Measurements from ENCODE around the gene LRRC7. TPM values are rescaled to one million over a fixed set of nuclear protein-coding genes. Genes with fewer than 3 reads are reported as not detected.

The LRRC7 gene
- total and polyA plus RNA-seq, 2 of the 13 experiments (the other 11 are each of a cell fraction or from before 2014, with no cell fraction given) = not detected

DNA sequence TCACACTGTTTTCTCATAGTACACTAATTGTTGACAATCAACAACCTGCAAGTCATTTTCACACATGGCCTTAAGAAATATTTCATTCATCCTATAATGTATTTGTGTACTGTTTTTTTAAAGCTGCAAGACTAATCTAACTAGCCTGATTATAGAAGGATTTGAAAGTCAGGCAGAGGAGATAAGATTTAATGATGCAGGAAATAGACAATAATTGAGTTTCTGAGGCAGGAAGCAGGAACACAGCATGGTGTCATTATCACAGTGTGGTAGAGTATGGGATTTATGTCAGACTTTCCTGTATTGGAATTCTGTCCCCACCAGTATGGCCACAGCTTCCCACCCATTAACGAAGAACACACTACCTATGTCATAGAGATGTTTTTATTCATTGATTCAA is 138.8 kb downstream of the LRRC7 start (continued):
- TF ChIP-seq HNRNPH1 (optimal IDR thresholded peaks at IDR 0.05; ENCODE audit: low read depth, low read length) (no peak), FIP1L1 (IDR thresholded peaks at IDR 0.05; ENCODE audit: borderline replicate concordance, insufficient read depth, low read depth, low read length) (no peak), MED1 (CRISPR knock-in tag; IDR thresholded peaks at IDR 0.05) (no peak)

DNA sequence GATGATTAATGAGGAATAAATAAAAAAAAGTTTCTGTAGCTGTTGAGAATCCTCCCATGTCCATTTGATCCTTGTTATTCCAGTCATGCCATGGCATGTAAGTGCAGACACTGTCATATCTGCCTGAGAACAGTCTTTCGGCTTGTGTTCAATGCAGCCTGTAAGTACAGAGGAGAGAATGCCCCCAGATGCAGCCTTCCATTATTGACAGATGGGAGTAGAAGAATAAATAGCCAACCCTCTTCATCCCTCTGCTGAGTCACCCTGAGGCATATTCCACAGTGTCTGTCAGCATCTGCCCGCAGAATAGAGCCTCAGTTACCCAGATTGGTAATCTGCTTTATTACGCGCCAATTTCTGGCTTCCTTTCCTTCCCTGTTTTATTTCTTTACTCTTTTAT is 139.4 kb downstream of the LRRC7 start:
- no peak for DNase-seq (ENCODE audit: low spot score)
- BruUV-seq (replicated peaks) = no TSS peak
- TF ChIP-seq SP140L (CRISPR knock-in tag; IDR thresholded peaks at IDR 0.05; ENCODE audit: borderline replicate concordance) (no peak), ZMYM4 (CRISPR knock-in tag; IDR thresholded peaks at IDR 0.05) (no peak)
- TF ChIP-seq, protein P1, sequence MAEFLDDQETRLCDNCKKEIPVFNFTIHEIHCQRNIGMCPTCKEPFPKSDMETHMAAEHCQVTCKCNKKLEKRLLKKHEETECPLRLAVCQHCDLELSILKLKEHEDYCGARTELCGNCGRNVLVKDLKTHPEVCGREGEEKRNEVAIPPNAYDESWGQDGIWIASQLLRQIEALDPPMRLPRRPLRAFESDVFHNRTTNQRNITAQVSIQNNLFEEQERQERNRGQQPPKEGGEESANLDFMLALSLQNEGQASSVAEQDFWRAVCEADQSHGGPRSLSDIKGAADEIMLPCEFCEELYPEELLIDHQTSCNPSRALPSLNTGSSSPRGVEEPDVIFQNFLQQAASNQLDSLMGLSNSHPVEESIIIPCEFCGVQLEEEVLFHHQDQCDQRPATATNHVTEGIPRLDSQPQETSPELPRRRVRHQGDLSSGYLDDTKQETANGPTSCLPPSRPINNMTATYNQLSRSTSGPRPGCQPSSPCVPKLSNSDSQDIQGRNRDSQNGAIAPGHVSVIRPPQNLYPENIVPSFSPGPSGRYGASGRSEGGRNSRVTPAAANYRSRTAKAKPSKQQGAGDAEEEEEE (CRISPR knock-in tag; IDR thresholded peaks at IDR 0.05; ENCODE audit: borderline replicate concordance) = no peak
- ChIA-PET POLR2A (no interaction called here), CTCF (ENCODE audit: low intra/inter-chr PET ratio, low total read pairs) (no interaction called here)
- no peaks in the 10 kb centered on the region for H3K27me3 ChIP-seq (ENCODE audit: control insufficient read depth in 1 of 2, insufficient read depth in 2 of 2, low read length in 2 of 2)
- H3K4me2 ChIP-seq (ENCODE audit: low read depth, low read length) = no peak overlapping the region
- in situ Hi-C loops (cut with HindIII; ENCODE audit: extremely low pct_ligation_motif_present, low pct_unique_long_range_greater_than_20kb) (no loop called here), intact Hi-C loops (cut with micrococcal nuclease; ENCODE audit: unreplicated experiment) (loop anchor here (10.0 kb wide), 1 partner anchor 332 kb away; no protein-coding TSS in a partner anchor)
- no peak overlapping the region for H2AFZ ChIP-seq (ENCODE audit: low read length)
- no peaks in the 10 kb centered on the region for H3K9me3 ChIP-seq (ENCODE audit: low read length)
- H3K36me3 ChIP-seq (replicated peaks in 1 of 2; ENCODE audit: control insufficient read depth in 1 of 2, insufficient read depth in 2 of 2, low read length in 2 of 2) = no peaks in the 10 kb centered on the region
- H3K4me3 ChIP-seq (replicated peaks in 1 of 3; ENCODE audit: insufficient read depth in 1 of 3, low read depth in 2 of 3, low read length in 3 of 3) = no peak overlapping the region
- H3K9ac ChIP-seq (ENCODE audit: insufficient read depth, low read depth, low read length) = no peak overlapping the region
- no peaks in the 10 kb centered on the region for H3K4me1 ChIP-seq (ENCODE audit: insufficient read depth, low read length)
- no peaks in the 10 kb centered on the region for H3K79me2 ChIP-seq (ENCODE audit: insufficient read depth, low read length)
- FAIRE-seq = no peak
- no peak overlapping the region for H3K27ac ChIP-seq (ENCODE audit: extremely low read length, insufficient read depth, low read length)
- WGBS (ENCODE audit: low lambda C conversion rate) = 60% methylated on average over 4 of the region's 4 CpGs
- no peaks in the 10 kb centered on the region for H4K20me1 ChIP-seq (ENCODE audit: insufficient read depth, low read length)
- no peak for ATAC-seq

Data from HepG2 (cell line).